Stimulated activated CD8-positive, alpha-beta memory T cell treated with anti-CD3 and anti-CD28 coated beads, Interleukin-4, amount 100 ng/mL, for 24 hours (primary cell): ENCODE data around the gene EVL.

ENCODE experiments used
- DNase-seq: peaks from one replicate; pipeline ENCODE4 v3.0.0-alpha.2; 2020; ENCODE audit warnings: low read depth

EVL gene

DNA sequence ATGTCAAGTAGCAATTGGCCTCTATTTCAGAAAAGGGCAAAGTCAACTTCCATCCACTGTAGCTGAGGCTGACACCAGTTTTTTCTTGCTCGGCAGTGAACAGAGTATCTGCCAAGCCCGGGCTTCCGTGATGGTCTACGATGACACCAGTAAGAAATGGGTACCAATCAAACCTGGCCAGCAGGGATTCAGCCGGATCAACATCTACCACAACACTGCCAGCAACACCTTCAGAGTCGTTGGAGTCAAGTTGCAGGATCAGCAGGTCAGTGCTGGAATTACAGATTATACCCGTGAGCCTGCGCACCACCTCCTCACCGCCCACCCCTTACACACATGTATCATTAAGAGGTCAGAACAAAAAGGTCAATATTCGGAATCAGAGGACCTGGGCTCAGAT lies 19.4 kb downstream of the EVL start:
- no peak for DNase-seq

DNA sequence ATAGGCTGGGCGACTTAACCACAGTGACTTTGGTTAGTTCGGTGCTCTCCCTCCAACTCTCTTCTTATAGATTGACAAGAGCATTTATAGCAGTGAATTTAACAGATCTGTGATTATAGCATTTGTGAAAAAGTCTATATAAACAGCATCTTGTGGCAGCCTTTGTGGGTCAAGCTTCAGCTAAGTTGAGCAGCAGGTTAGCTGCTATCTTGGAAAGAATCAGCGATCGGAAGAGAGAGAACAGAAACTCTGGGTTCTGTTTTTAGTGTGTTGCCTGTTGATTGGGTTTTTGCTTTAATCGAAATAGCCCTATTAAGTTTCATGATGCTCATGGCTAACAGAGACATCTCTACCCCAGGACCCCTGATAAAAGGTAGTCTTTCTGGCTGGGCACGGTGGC lies 20.2 kb downstream of the EVL start:
- DNase-seq, result no peak

DNA sequence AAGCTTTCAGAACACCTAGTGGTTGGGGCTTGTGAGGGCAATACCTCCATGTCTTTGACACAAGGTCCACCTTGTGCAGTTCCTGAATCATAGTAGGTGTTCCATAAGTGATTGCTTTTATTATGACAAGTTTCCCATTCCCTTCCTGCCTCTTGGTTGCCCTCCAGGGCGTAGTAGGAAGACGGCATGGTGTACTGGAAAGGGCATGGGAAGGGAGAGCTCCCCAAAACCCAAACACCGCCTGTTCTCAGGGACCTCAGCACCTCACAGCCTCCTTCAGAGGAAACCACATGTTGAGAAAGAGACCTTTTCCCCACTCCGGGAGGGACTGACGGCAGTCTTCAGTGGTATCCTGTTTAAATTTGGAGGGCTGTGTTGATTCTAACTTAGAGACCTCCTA lies 21.1 kb downstream of the EVL start:
- no peak for DNase-seq

DNA sequence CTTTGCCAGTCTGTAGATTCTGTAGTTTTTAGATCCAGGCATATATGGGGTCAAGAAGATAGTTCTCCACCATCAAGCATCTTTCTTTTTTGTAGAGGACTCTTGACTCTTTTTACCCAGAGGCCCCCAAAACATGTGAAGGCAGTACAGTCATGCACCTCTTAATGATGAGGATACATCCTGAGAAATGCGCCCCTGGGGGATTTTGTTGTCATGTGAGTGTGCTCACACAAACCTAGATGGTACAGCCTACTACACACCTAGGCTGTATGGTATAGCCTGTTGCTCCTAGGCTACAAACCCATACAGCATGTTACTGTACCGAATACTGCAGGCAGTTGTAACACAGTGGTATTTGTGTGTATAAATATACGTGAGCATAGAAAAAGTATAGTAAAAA lies 23.0 kb downstream of the EVL start:
- DNase-seq, result no peak

DNA sequence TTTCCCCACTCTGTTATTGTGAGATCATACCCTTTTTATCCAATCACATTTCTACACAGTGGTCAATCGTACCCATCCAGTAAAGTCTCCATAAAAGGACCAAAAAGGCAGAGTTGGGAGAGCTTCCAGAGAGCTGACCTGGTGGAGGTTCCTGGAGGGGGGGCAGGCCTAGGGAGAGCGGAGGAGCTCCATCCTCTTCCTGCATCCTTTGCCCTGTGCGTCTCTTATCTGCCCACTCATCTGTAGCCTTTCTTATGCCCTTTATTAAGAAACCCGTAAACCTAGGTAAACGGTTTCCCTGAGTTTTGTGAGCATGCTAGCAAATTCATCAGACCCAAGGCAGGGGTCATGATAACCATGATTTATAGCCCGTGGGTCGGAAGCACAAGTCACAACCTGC lies 26.2 kb downstream of the EVL start:
- DNase-seq, result no peak

GRCh38 chr14:100092832-100093231 lies 27.6 kb downstream of the EVL start:
- DNase-seq, result no peak

DNA sequence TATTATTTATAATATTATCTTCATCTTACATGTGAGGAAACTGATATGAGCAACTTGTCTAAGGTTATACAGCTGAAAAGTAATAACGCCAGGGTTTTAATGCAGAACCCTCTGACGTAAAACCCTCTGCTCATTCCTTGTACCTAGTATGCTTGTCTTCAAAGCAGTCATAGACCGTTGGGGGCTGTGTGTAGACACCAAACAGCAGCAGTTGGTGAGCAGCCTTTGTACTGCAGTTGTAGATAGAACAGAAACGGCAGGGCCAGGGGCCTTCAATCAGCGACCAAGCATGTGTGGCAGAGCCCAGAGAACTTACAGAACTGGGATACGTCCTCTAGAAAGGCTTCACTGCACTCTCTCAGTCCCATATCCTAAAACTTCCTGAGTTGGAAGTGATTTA lies 28.1 kb downstream of the EVL start:
- no peak for DNase-seq

DNA sequence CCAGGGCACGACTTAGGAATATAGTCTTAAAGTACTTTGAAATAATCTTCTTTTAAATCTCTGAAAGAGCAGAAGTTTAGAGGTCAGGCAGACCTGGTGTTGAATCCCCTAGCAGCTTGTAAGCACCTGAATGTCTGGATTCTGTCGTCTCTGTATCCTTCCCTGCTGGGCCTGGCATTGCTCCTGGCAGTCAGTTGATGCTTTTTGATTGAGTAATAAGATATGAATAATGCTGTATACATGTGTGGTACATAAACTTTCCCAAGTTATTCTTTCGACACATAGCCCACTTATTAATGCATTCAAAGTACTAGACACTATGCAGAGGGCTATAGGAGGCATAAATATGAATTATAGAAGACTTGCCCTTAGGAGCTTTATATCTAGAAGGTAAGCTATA lies 31.4 kb downstream of the EVL start:
- DNase-seq, result no peak

DNA sequence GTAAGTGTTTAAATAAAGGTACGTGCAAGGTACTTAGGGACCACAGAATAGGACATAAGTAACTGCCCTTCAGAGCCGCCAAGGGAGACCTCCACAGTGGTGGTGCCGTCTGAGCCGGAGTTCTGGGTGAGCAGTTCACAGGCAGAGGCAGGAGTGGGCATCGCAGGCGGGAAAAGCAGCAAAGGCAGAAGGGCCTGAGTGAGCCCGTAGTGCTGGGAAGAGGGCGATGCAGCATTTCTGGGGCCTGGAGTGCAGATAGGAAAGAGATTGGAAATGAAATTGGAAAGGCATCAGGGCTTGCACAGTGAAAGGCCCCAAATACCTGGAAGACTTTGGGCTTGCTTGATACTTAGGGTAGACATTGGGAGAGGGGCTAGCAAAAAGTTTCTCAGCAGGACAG lies 32.9 kb downstream of the EVL start:
- DNase-seq, result no peak

DNA sequence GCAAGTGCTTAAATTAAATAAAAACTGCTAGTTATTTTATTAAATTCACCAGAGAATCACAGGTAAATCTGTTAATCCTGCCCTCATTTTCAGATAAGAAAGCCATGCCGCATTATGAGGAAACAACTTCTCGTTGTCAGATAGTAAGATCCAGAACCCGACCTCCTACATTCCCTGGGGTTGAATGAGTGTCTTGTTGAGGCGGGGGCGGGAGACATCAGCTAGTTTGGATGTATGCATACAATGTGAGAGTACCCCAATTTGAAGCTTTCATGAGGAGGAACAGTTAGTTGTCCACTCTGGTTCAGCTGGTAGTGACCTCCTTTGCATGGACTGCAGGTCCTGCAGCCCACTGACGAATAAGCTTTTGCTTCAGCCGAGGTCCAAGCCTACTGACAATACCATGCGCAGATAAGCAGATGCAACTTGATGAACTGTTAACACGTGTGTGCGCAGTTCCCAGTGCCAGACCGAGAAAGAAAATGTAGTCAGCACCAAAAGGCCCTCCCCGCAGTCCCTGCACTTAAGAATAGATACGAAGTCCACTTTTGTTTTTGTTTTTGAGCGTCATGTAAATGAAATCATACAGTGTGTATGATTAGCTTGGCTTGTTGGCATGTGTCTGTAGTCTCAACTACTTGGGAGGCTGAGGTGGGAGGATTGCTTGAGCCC lies 34.9 kb downstream of the EVL start:
- DNase-seq, result no peak

DNA sequence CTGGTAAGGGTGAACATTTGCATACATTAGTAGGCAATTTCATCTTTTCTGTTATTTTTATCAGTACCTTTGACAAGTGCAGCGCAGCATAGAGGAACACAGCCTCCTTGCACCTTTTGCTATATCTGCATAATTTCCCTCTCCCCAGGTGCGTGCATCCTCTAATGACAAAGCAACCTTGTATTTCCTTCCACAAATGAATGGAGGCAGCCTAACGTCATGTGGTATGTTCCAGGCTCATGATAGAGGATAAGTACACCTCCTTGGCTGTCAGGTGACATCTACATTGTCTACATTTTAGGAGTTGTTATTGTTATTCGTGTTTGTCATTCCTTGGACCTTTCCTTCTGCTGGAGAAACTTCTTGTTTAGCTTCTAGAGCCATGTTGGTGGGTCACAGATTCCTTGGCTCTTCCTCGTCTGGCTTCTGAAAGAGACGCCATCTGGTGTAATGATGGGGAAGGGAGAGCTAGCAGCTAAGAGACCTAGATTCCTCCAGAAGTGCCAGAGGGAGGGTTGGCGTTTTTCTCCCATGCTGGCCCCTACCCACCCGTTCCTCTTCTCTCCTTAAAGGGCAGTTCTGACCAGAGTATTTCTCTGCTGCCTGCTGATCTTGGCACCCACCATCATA lies 37.0 kb downstream of the EVL start:
- DNase-seq, result no peak

GRCh38 chr14:100103250-100104005 lies 38.2 kb downstream of the EVL start:
- DNase-seq, result no peak

DNA sequence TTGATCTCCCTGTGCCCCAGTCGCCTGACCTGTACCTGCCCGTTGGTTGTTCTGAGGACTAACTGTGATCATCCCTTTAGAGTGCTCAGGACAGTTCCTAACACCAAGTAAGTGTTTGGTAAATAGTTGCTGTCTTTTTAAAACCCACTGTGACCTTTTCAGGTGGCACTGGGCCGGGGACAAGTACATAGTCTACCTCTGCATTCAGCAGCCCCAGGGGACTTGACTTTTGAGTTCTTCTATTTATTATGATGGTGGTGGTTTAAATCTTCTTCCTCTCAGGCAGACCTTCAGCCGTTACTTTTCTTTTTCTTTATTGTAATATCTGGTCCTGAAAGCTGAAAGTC lies 38.8 kb downstream of the EVL start:
- DNase-seq, result no peak

GRCh38 chr14:100104523-100105300 lies 39.5 kb downstream of the EVL start:
- no peak for DNase-seq

- DNase-seq, result no peak
Measured at GRCh38 chr14:100105357-100106169, 40.3 kb downstream of the EVL start.

GRCh38 chr14:100106250-100107112 lies 41.3 kb downstream of the EVL start:
- DNase-seq, result no peak

- DNase-seq, result no peak
Measured at GRCh38 chr14:100107236-100107635, 42.0 kb downstream of the EVL start.

GRCh38 chr14:100108042-100108825 lies 43.0 kb downstream of the EVL start:
- DNase-seq, result peak; percentile 84

- no peak for DNase-seq
Measured at GRCh38 chr14:100108840-100109593, 43.8 kb downstream of the EVL start.
